Fibroblast of lung (primary cell): Measurements from ENCODE around the gene FNIP1.

ENCODE experiments used
- CTCF ChIP-seq, 2 donors: IDR thresholded peaks in 1 of 2; conservative IDR thresholded peaks in 1 of 2; 1 replicate in 1 of 2; 2 replicates in 1 of 2; pipeline ENCODE4 v1.5.1; 2011 to 2012; ENCODE audit warnings: low read length in 2 of 2, control low read depth in 1 of 2, inconsistent platforms in 1 of 2, low read depth in 1 of 2, mild to moderate bottlenecking in 1 of 2
- EZH2 ChIP-seq: IDR thresholded peaks from 2 replicates; pipeline ENCODE4 v1.5.1; 2012; ENCODE audit warnings: low read length, control low read depth, mild to moderate bottlenecking; ENCODE audit errors: missing control alignments

GRCh38 chr5:131610198-131611063, 186.4 kb downstream of the FNIP1 start:
- no peak for TF ChIP-seq CTCF (conservative IDR thresholded peaks at IDR 0.05 in 1 of 2, IDR thresholded peaks at IDR 0.05 in 1 of 2; ENCODE audit: low read depth in 1 of 2, low read length in 2 of 2)
- no peak for TF ChIP-seq EZH2
